ENCODE data around the gene POLR2E. TPM values are rescaled to one million over a fixed set of nuclear protein-coding genes. Genes with fewer than 3 reads are reported as not detected.

Gene POLR2E
- total and polyA plus RNA-seq, 4 donors: 51.8 to 211 (median 171) TPM

DNA sequence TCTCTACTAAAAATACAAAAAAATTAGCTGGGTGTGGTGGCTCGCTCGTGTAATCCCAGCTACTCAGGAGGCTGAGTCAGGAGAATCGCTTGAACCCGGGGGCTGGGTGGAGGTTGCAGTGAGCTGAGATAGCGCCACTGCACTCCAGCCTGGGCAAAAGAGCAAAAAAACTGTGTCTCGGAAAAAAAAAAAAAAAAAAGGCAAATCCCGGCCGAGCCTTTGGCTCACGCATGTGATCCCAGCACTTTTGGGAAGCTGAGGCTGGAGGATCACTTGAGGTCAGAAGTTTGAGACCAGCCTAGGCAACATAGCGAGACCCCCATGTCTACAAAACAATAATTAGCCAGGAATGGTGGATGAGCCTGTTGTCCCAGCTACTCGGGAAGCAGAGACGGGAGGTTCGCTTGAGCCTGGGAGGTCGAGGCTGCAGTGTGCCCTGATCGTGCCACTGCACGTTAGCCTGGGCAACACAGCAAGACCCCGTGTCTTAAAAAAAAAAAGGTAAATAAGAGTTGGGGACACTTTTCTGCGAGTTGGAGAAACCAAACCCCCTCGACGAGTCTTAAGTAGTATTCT lies 8.0 kb upstream of the POLR2E start:
- H3K9me3 ChIP-seq (ENCODE audit: control insufficient read depth in 4 of 4, low read length in 3 of 4): no peaks in the 10 kb centered on the region
- peak overlapping the region; percentile 91 for H3K27ac ChIP-seq (ENCODE audit: low read depth in 1 of 2, low read length in 2 of 2)
- no peak for TF ChIP-seq RAD21 (IDR thresholded peaks at IDR 0.05)
- TF ChIP-seq HNF4A (conservative IDR thresholded peaks at IDR 0.05): no peak
- TF ChIP-seq EGR1 (IDR thresholded peaks at IDR 0.05; ENCODE audit: low read depth in 2 of 2): no peak
- no peak for TF ChIP-seq SP1 (IDR thresholded peaks at IDR 0.05)
- TF ChIP-seq, protein P1, sequence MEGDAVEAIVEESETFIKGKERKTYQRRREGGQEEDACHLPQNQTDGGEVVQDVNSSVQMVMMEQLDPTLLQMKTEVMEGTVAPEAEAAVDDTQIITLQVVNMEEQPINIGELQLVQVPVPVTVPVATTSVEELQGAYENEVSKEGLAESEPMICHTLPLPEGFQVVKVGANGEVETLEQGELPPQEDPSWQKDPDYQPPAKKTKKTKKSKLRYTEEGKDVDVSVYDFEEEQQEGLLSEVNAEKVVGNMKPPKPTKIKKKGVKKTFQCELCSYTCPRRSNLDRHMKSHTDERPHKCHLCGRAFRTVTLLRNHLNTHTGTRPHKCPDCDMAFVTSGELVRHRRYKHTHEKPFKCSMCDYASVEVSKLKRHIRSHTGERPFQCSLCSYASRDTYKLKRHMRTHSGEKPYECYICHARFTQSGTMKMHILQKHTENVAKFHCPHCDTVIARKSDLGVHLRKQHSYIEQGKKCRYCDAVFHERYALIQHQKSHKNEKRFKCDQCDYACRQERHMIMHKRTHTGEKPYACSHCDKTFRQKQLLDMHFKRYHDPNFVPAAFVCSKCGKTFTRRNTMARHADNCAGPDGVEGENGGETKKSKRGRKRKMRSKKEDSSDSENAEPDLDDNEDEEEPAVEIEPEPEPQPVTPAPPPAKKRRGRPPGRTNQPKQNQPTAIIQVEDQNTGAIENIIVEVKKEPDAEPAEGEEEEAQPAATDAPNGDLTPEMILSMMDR (IDR thresholded peaks at IDR 0.05; ENCODE audit: low read depth, low read length, missing input control): no peak
- TF ChIP-seq HNF4G (IDR thresholded peaks at IDR 0.05): no peak
- DNase-seq (ENCODE audit: low spot score): no peak
- H3K36me3 ChIP-seq (ENCODE audit: control insufficient read depth in 4 of 4, insufficient read depth in 3 of 4, low read depth in 1 of 4, low read length in 3 of 4): peaks cover 2 to 14% (median 9%) of the 10 kb centered on the region in 4 donors
- peak overlapping the region; percentile 63 to 86 for H3K9ac ChIP-seq (ENCODE audit: low read depth in 1 of 2, low read length in 2 of 2)
- no peaks in the 10 kb centered on the region for H3K27me3 ChIP-seq (ENCODE audit: control insufficient read depth in 4 of 4, insufficient read depth in 4 of 4, low read length in 3 of 4)
- WGBS: 35% methylated on average over 20 of the region's 20 CpGs
- H3K4me3 ChIP-seq (ENCODE audit: low read depth in 1 of 3, low read length in 3 of 3): peak overlapping the region in 1 of 3 donors; percentile 35
- peaks cover 19 to 53% (median 32%) of the 10 kb centered on the region in 4 donors for H3K4me1 ChIP-seq (ENCODE audit: control insufficient read depth in 4 of 4, insufficient read depth in 4 of 4, low read length in 3 of 4)

GRCh38 chr19:1102407-1103131 lies 7.4 kb upstream of the POLR2E start:
- WGBS: 70% methylated on average over 17 of the region's 17 CpGs
- H3K27ac ChIP-seq (ENCODE audit: low read depth in 1 of 2, low read length in 2 of 2): peak overlapping the region; percentile 91
- peak overlapping the region in 1 of 2 donors; percentile 57 for H3K9ac ChIP-seq (ENCODE audit: low read depth in 1 of 2, low read length in 2 of 2)
- H3K27me3 ChIP-seq (ENCODE audit: control insufficient read depth in 4 of 4, insufficient read depth in 4 of 4, low read length in 3 of 4): no peaks in the 10 kb centered on the region
- TF ChIP-seq GABPA (IDR thresholded peaks at IDR 0.05 in 1 of 2, conservative IDR thresholded peaks at IDR 0.05 in 1 of 2) (no peak), JUND (IDR thresholded peaks at IDR 0.05) (peak; percentile 88 to 93), EGR1 (IDR thresholded peaks at IDR 0.05; ENCODE audit: low read depth in 2 of 2) (peak in 1 of 2 donors; percentile 10), NR2F2 (IDR thresholded peaks at IDR 0.05) (no peak), YY1 (IDR thresholded peaks at IDR 0.05) (no peak), SP1 (IDR thresholded peaks at IDR 0.05) (no peak), HNF4A (conservative IDR thresholded peaks at IDR 0.05) (peak; percentile 49 to 70)
- TF ChIP-seq, protein P2, sequence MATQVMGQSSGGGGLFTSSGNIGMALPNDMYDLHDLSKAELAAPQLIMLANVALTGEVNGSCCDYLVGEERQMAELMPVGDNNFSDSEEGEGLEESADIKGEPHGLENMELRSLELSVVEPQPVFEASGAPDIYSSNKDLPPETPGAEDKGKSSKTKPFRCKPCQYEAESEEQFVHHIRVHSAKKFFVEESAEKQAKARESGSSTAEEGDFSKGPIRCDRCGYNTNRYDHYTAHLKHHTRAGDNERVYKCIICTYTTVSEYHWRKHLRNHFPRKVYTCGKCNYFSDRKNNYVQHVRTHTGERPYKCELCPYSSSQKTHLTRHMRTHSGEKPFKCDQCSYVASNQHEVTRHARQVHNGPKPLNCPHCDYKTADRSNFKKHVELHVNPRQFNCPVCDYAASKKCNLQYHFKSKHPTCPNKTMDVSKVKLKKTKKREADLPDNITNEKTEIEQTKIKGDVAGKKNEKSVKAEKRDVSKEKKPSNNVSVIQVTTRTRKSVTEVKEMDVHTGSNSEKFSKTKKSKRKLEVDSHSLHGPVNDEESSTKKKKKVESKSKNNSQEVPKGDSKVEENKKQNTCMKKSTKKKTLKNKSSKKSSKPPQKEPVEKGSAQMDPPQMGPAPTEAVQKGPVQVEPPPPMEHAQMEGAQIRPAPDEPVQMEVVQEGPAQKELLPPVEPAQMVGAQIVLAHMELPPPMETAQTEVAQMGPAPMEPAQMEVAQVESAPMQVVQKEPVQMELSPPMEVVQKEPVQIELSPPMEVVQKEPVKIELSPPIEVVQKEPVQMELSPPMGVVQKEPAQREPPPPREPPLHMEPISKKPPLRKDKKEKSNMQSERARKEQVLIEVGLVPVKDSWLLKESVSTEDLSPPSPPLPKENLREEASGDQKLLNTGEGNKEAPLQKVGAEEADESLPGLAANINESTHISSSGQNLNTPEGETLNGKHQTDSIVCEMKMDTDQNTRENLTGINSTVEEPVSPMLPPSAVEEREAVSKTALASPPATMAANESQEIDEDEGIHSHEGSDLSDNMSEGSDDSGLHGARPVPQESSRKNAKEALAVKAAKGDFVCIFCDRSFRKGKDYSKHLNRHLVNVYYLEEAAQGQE (IDR thresholded peaks at IDR 0.05): no peak
- H3K9me3 ChIP-seq (ENCODE audit: control insufficient read depth in 4 of 4, low read length in 3 of 4): no peaks in the 10 kb centered on the region
- peaks cover 21 to 60% (median 36%) of the 10 kb centered on the region in 4 donors for H3K4me1 ChIP-seq (ENCODE audit: control insufficient read depth in 4 of 4, insufficient read depth in 4 of 4, low read length in 3 of 4)
- DNase-seq (ENCODE audit: low spot score): no peak
- H3K36me3 ChIP-seq (ENCODE audit: control insufficient read depth in 4 of 4, insufficient read depth in 3 of 4, low read depth in 1 of 4, low read length in 3 of 4): peaks cover 2 to 14% (median 8%) of the 10 kb centered on the region in 4 donors
- H3K4me3 ChIP-seq (ENCODE audit: low read depth in 1 of 3, low read length in 3 of 3): no peak overlapping the region
